Ovary (tissue), 9 donors: ENCODE results near the gene UROD. TPM values are rescaled to one million over a fixed set of nuclear protein-coding genes. Genes with fewer than 3 reads are reported as not detected.
A peak's percentile ranks its signal among the peaks of the same experiment; 100 is the strongest.

Experiments
- DNase-seq, 5 donors: peaks; one replicate each; pipeline ENCODE4 v3.0.0-alpha.2; 2019 to 2020
- H3K27ac ChIP-seq, 2 donors: fragments of 200-600 bp; one replicate each; pipeline versions ENCODE4 v1.5.1 to v1.8.0; 2019 to 2022
- H3K27me3 ChIP-seq: fragments of 200-600 bp; one replicate; pipeline ENCODE4 v1.8.0; 2022
- H3K36me3 ChIP-seq: fragments of 200-600 bp; sonication (generic); one replicate; pipeline ENCODE4 v1.5.1; 2019
- H3K4me1 ChIP-seq: one replicate; pipeline ENCODE4 v1.8.1; 2013; ENCODE audit warnings: mild to moderate bottlenecking, moderate library complexity; ENCODE audit not compliant: insufficient read depth
- H3K4me3 ChIP-seq: fragments of 200-600 bp; sonication (generic); one replicate; pipeline ENCODE4 v1.5.1; 2017
- H3K9me3 ChIP-seq, 2 donors: fragments of 200-600 bp in 1 of 2; sonication (generic) in 1 of 2; one replicate each; pipeline versions ENCODE4 v1.5.1 to v1.8.1; 2013 to 2019; ENCODE audit warnings: mild to moderate bottlenecking in 1 of 2, moderate library complexity in 1 of 2
- EP300 ChIP-seq: sonication (generic); formaldehyde crosslinking; IDR thresholded peaks from one replicate; pipeline ENCODE4 v1.6.1; 2017; ENCODE audit warnings: antibody characterized with exemption
- POLR2A ChIP-seq: fragments of 450-650 bp; IDR thresholded peaks from one replicate; pipeline ENCODE4 v1.6.1; 2017; ENCODE audit warnings: antibody characterized with exemption, mild to moderate bottlenecking, moderate library complexity
- WGBS, 3 donors: extraction: QIAGEN DNeasy Blood & Tissue Kit in 1 of 3; methylation state at CpG; one replicate each; pipeline versions ENCODE4 v1.1.5 to v1.1.7; 2013 to 2017; 5-methylcytosine and 5-hydroxymethylcytosine counted together
- intact Hi-C, 4 donors: fragments of 100-400 bp; cut with DNase I; formaldehyde crosslinking; loops; one replicate each; pipeline versions ENCODE4 v1.11.0 to v1.15.1; 2022 to 2023
- polyA plus RNA-seq, 2 donors: library from polyadenylated mRNA; stranded (reverse); fragments of 200-250 nt in 1 of 2; fragments of 350-450 nt in 1 of 2; fragmentation: Illumina TruSeq in 1 of 2; extraction: RNeasy Lipid Tissue Mini Kit (QIAGEN cat#74804) in 1 of 2; gene quantifications; one replicate each; pipeline ENCODE4 v1.2.3, GENCODE V29; 2013 to 2014
- total RNA-seq, 7 donors: library from RNA; depleted of rRNA in 2 of 7; stranded (reverse); fragments of >200 nt in 2 of 7; fragmentation: NEBNext Ultra II Directional in 3 of 7; extraction: Animal tissue kit (Norgen Biotek cat#: 25700) in 3 of 7; gene quantifications; one replicate each; pipeline versions ENCODE4 v1.1.0 to v1.2.4, GENCODE V29; 2016 to 2023
- TF ChIP-seq, protein P1 (sequence below), 3 donors: fragments of 450-650 bp in 2 of 3; fragments of 200-600 bp in 1 of 3; IDR thresholded peaks; one replicate each; pipeline versions ENCODE4 v1.5.1 to v1.8.0; 2016 to 2022; ENCODE audit warnings: antibody characterized with exemption in 3 of 3, mild to moderate bottlenecking in 1 of 3
- donor health status: DM: no; HTN: no; CAD: no; lungs with moderate emphysema.
- donor health status: DM: no; HTN: no; CAD: no.
- donor health status: Bipolar disorder and iron deficiency.
- donor health status: DM: yes; HTN: yes; CAD: no.
- donor health status: DM: no; HTN: no; CAD: no.
- donor health status: DM: yes; HTN: yes; CAD: no.

The UROD gene
- total and polyA plus RNA-seq, 9 donors = 69.2 to 97.2 (median 77.1) TPM

DNA sequence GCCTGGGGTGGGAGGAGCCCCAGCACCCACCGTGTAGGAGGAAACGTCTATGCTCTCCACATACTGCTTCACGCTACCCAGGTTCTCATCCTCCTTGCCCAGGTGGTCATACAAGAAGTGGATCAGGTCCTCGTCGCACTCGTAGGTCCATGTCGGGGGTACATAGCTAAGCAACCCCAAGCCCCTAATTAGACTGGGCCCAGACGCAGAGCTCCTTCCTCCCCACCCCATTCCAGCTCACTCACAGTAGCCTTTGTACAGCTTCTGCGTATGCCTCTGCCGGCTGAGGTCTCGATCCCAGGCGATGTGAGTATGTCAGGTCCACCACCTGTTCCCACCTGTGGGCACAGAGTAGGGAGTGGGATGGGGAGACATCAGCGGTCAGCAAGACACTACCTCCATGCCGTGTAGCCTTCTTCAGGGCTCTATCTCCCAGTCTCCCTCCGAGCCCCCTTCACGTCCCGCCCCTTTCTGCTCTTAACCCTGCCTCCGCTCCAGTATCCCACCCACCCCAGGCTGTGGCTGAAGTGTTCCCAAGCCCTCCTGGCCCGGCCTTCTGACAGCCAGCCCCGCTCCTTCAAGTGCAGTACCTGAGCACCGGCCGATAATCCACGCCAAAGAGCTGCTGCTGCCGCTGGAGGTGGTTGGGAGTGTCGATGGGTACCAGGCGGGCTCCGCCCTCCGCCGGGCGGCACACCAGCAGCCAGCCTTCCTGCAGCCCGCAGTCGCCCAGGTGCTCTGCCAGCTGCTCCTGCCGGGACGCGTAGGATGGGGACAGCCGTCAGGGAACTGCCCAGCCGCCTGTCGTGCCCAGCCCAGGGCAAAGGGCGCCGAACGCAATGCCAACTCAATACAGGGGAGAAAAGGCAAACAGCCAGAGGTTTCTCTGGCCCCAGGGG is 1.8 kb upstream of the UROD start:
- intact Hi-C loops = loop anchor here (5.0 to 10.0 kb wide), 8 partner anchors 165 to 575 kb away; partner anchors contain the start of genes TESK2 (in 2 of the 4), BEST4 (in 1 of the 4), NASP (in 1 of the 4) and PTCH2 (in 1 of the 4)
- H3K4me1 ChIP-seq = peaks cover 14% of the 10 kb centered on the region
- peak overlapping the region; percentile 82 for H3K4me3 ChIP-seq
- DNase-seq = peak in 2 of 5 donors; percentile 46 to 49
- peaks cover 3% of the 10 kb centered on the region for H3K36me3 ChIP-seq
- 11 to 17% (median 12%) methylated on average over 36 to 41 of the region's 41 CpGs for WGBS, 3 donors
- no peaks in the 10 kb centered on the region for H3K9me3 ChIP-seq
- TF ChIP-seq, protein P1, sequence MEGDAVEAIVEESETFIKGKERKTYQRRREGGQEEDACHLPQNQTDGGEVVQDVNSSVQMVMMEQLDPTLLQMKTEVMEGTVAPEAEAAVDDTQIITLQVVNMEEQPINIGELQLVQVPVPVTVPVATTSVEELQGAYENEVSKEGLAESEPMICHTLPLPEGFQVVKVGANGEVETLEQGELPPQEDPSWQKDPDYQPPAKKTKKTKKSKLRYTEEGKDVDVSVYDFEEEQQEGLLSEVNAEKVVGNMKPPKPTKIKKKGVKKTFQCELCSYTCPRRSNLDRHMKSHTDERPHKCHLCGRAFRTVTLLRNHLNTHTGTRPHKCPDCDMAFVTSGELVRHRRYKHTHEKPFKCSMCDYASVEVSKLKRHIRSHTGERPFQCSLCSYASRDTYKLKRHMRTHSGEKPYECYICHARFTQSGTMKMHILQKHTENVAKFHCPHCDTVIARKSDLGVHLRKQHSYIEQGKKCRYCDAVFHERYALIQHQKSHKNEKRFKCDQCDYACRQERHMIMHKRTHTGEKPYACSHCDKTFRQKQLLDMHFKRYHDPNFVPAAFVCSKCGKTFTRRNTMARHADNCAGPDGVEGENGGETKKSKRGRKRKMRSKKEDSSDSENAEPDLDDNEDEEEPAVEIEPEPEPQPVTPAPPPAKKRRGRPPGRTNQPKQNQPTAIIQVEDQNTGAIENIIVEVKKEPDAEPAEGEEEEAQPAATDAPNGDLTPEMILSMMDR (IDR thresholded peaks at IDR 0.05) = no peak
- TF ChIP-seq EP300 (no peak), POLR2A (no peak)
- no peaks in the 10 kb centered on the region for H3K27me3 ChIP-seq
- peak overlapping the region in 1 of 2 donors; percentile 46 for H3K27ac ChIP-seq

DNA sequence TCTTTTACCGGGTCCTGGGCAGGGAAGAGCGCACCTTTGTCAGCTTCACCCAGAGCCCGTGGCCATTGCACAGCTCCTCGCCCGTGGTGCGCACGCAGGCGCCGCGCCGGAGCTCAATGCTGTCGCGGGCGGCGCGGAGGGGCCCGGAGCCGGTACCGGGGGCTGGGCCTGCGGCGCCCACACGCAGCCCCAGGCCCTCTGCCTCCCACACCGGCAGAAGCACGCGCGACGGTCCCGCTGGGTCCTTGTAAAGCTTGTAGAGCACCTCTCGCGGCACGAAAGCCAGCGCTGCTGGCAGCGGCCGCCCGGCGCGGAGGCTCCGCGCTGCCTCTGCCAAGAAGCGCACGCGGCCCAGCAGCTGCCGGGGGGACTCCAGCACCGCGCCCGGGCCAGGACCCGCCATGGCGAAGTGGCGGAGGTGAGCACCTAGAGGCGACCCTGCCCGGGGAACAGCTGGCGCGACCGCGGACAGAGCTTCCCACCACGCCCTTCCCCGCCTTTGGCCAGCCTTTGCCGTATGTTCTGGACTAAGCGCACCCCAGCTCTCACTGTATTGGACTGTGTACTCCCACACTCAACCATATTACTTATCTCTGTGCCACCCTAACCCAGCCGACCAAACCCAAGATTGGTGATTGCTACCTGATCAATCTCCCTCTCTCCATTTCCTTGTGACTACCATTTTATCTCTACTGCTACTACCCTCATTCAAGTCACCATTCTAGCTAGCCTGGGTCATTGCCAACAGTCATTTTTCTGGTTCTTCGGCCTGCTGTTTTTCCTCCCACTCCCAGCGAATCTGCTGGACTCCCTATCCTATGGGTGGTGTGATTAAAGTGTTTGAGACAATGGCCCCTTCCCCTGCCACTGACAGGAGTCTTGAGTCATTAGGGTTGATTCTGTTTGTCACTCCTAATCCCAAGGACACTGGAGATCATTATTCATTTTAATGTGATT is 921 bp upstream of the UROD start, which contains the start of gene HECTD3:
Gene HECTD3 (minus strand): TSS at position 470 of the 957 bp plus-strand sequence. CDS start 67 bp downstream, at position 403.
- Histone ChIP-seq H3K27ac (peak within 1 kb of the TSS; percentile 48 to 71), H3K4me1 (peaks cover 14% of the 10 kb centered on the region), H3K9me3 (no peaks in the 10 kb centered on the region), H3K27me3 (no peaks in the 10 kb centered on the region), H3K36me3 (peaks cover 3% of the 10 kb centered on the region), H3K4me3 (peak within 1 kb of the TSS; percentile 82)
- WGBS, 3 donors = 0 to 1% (median 0%) methylated on average over 61 to 62 of the region's 62 CpGs
- peak; percentile 75 to 80 (median 76) for DNase-seq
- intact Hi-C loops = loop anchor here (5.0 to 10.0 kb wide), 7 partner anchors 174 to 574 kb away; partner anchors contain the start of genes TESK2 (in 2 of the 4), BEST4 (in 1 of the 4) and NASP (in 1 of the 4)
- TF ChIP-seq EP300 (no peak), POLR2A (no peak)
- TF ChIP-seq, protein P1 (IDR thresholded peaks at IDR 0.05) = no peak

DNA sequence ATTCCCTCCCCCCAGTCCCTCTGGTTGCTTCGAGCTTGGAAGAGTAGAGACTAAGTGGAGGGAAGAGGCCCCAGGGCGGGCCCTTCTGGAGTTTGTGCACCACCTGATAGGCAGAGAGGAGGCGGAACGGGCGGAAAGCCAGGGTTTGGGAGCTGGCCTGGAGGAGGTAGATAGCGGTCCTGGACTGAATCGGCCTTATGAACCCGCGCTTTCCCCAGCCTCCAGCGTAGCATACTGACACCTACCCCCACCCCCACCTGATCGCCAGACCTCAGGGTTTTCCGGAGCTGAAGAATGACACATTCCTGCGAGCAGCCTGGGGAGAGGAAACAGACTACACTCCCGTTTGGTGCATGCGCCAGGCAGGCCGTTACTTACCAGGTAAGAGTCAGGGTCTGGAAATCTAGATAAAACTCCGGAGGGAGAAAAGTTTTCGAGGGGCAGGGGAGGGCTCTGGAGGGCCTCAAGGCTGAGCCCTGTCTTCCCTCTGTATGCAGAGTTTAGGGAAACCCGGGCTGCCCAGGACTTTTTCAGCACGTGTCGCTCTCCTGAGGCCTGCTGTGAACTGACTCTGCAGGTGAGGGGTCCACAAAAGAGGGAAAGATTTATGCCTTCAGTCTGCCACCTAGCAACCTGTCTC is 705 bp downstream of the UROD start:
- H3K4me3 ChIP-seq = peak overlapping the region; percentile 82
- no peaks in the 10 kb centered on the region for H3K36me3 ChIP-seq
- intact Hi-C loops = loop anchor here (1.0 to 10.0 kb wide), 9 partner anchors 175 to 572 kb away; partner anchors contain the start of genes TESK2 (in 2 of the 4), BEST4 (in 1 of the 4) and NASP (in 1 of the 4)
- peak overlapping the region; percentile 48 to 71 for H3K27ac ChIP-seq
- peak; percentile 69 to 87 (median 79) for DNase-seq
- TF ChIP-seq, protein P1 (IDR thresholded peaks at IDR 0.05) = no peak
- TF ChIP-seq POLR2A = no peak
- TF ChIP-seq EP300 = no peak
- H3K4me1 ChIP-seq = peaks cover 14% of the 10 kb centered on the region
- no peaks in the 10 kb centered on the region for H3K9me3 ChIP-seq
- WGBS, 3 donors = 3 to 5% (median 3%) methylated on average over 17 to 21 of the region's 21 CpGs
- H3K27me3 ChIP-seq = no peaks in the 10 kb centered on the region
